K562 (cell line): ENCODE data around the gene ANO2. TPM values are rescaled to one million over a fixed set of nuclear protein-coding genes. Genes with fewer than 3 reads are reported as not detected.

Experiments used
- ATAC-seq: fragments of 200-7000 bp; cut with Tn5 transposase; 3 replicates; pipeline ENCODE4 v1.9.1; 2020; ENCODE audit warnings: moderate library complexity
- BruUV-seq: library from RNA; stranded (reverse); fragments of 400-500 nt; replicated peaks from 2 replicates; lab custom pipeline; 2021; lab: Mats Ljungman, UMichigan
- CTCF ChIA-PET: fragments of 300-600 bp; formaldehyde crosslinking; extraction: SDS; loops from one replicate; lab custom pipeline; 2021; ENCODE audit warnings: low intra/inter-chr PET ratio; lab: Yijun Ruan, JAX
- POLR2A ChIA-PET: fragments of 300-600, 350-650 bp; sonication (Branson Sonifier 250); formaldehyde crosslinking; extraction: SDS; loops from one replicate; lab custom pipeline; 2021; ENCODE audit warnings: antibody characterized with exemption, inconsistent platforms; lab: Yijun Ruan, JAX
- DNase-seq, 4 experiments: peaks; one replicate each; pipeline versions ENCODE4 v3.0.0 to v3.0.0-alpha.2; 2011 to 2018; ENCODE audit warnings: low spot score in 3 of 4, mixed read lengths in 3 of 4; ENCODE audit errors: extremely low read depth in 1 of 4
- FAIRE-seq: peaks from 2 replicates; lab custom pipeline; 2011; peaks lifted over from hg19 to GRCh38; lab: Jason Lieb, UNC
- H2AFZ ChIP-seq: 2 replicates; pipeline ENCODE4 v1.6.0; 2011; ENCODE audit warnings: low read depth, low read length, control low read depth, inconsistent platforms
- H3K27ac ChIP-seq: fragments of 200-600 bp; 3 replicates; pipeline ENCODE4 v1.8.0; 2011; ENCODE audit warnings: low read depth, mild to moderate bottlenecking, control low read depth, inconsistent platforms, low read length, moderate library complexity, mixed read lengths; ENCODE audit errors: extremely low read depth
- H3K27me3 ChIP-seq, 2 experiments: fragments of 300-600 bp in 1 of 2; 2 replicates in 1 of 2; 3 replicates in 1 of 2; pipeline versions ENCODE4 v1.6.0 to v1.8.0; 2011; ENCODE audit warnings: inconsistent platforms in 2 of 2, low read length in 2 of 2, mild to moderate bottlenecking in 1 of 2, mixed read lengths in 1 of 2, moderate library complexity in 1 of 2; ENCODE audit not compliant: control insufficient read depth in 2 of 2, insufficient read depth in 2 of 2
- H3K36me3 ChIP-seq: fragments of 300-600 bp; 3 replicates; pipeline ENCODE4 v1.8.0; 2011; ENCODE audit warnings: mild to moderate bottlenecking, low read length, inconsistent platforms; ENCODE audit not compliant: control insufficient read depth, insufficient read depth
- H3K4me1 ChIP-seq, 2 experiments: fragments of 200-600 bp in 1 of 2; replicated peaks in 1 of 2; 2 replicates in 1 of 2; 3 replicates in 1 of 2; pipeline versions ENCODE4 v1.5.1 to v1.8.0; 2011; ENCODE audit warnings: inconsistent platforms in 2 of 2, low read length in 2 of 2, mild to moderate bottlenecking in 1 of 2, mixed read lengths in 1 of 2, moderate library complexity in 1 of 2; ENCODE audit not compliant: control insufficient read depth in 2 of 2, insufficient read depth in 2 of 2
- H3K4me2 ChIP-seq: 2 replicates; pipeline ENCODE4 v1.6.1; 2011; ENCODE audit warnings: low read length, control low read depth, inconsistent platforms, mixed read lengths; ENCODE audit not compliant: insufficient read depth
- H3K4me3 ChIP-seq: fragments of 200-600 bp; sonication (generic), shearing (Covaris generic); 2 replicates; pipeline ENCODE4 v1.5.1; 2016; ENCODE audit warnings: control low read depth, inconsistent platforms
- H3K79me2 ChIP-seq: fragments of 200-600 bp; 3 replicates; pipeline ENCODE4 v1.8.0; 2011; ENCODE audit warnings: low read length, inconsistent platforms; ENCODE audit not compliant: control insufficient read depth, insufficient read depth
- H3K9ac ChIP-seq, 2 experiments: 2 replicates each; pipeline versions ENCODE4 v1.6.0 to v1.6.1; 2011; ENCODE audit warnings: low read depth in 2 of 2, low read length in 2 of 2, control low read depth in 1 of 2, inconsistent platforms in 1 of 2, mild to moderate bottlenecking in 1 of 2, mixed read lengths in 1 of 2; ENCODE audit not compliant: insufficient read depth in 1 of 2
- H3K9me1 ChIP-seq: one replicate; pipeline ENCODE4 v1.6.0; 2011; ENCODE audit warnings: inconsistent platforms, mild to moderate bottlenecking, low read length, moderate library complexity; ENCODE audit not compliant: control insufficient read depth, insufficient read depth
- H3K9me3 ChIP-seq: replicated peaks from 2 replicates; pipeline ENCODE4 v1.5.1; 2011; ENCODE audit warnings: low read depth, low read length, inconsistent platforms; ENCODE audit not compliant: control insufficient read depth, insufficient read depth
- H4K20me1 ChIP-seq: replicated peaks from 2 replicates; pipeline ENCODE4 v1.6.1; 2011; ENCODE audit warnings: low read length, inconsistent platforms, mixed read lengths; ENCODE audit not compliant: control insufficient read depth, insufficient read depth
- E2F1 ChIP-seq: sonication (generic); formaldehyde crosslinking; IDR thresholded peaks from 2 replicates; pipeline ENCODE4 v1.8.1; 2023; ENCODE audit warnings: mild to moderate bottlenecking, missing genetic modification reagents, moderate library complexity
- WGBS: fragments of 100-300 bp; shearing (Covaris generic); methylation state at CpG from one replicate; pipeline ENCODE4 v1.1.6; 2016; ENCODE audit warnings: low coverage, mixed read lengths; ENCODE audit not compliant: insufficient coverage; ENCODE audit errors: missing lambda C conversion rate; 5-methylcytosine and 5-hydroxymethylcytosine counted together
- in situ Hi-C: fragments of 300-500 bp; cut with MboI; formaldehyde crosslinking; loops from 4 replicates; pipeline ENCODE4 v1.15.0; 2018; ENCODE audit warnings: inconsistent platforms, mixed read lengths
- intact Hi-C: fragments of 100-400 bp; cut with micrococcal nuclease; formaldehyde crosslinking; loops from 2 replicates; pipeline ENCODE4 v1.14.2; 2022
- polyA plus RNA-seq, 8 experiments: library from polyadenylated mRNA; depleted of rRNA in 4 of 8; stranded (reverse) in 5 of 8; unstranded in 3 of 8; fragments of >200 nt; fragmentation: Nextera tagmentation in 2 of 8; fragmentation: Illumina TruSeq in 1 of 8; extraction: Ambion mirVana in 2 of 8; extraction: Trizol in 1 of 8; gene quantifications; 2 replicates each; pipeline versions ENCODE4 v1.2.1 to v1.2.3, GENCODE V29; 2011 to 2014; ENCODE audit warnings: inconsistent platforms in 1 of 8, missing spikeins in 1 of 8
- small RNA-seq: library from RNA; depleted of rRNA; stranded (forward); fragments of <200 nt; gene quantifications from one replicate; pipeline ENCODE3, GENCODE V24; 2014
- total RNA-seq, 7 experiments: library from RNA; depleted of rRNA in 6 of 7; stranded (reverse); fragments of >200 nt in 6 of 7; fragmentation: Illumina TruSeq in 2 of 7; extraction: Trizol in 2 of 7; gene quantifications; 2 replicates each; pipeline versions ENCODE4 v1.2.1 to v1.2.3, GENCODE V29; 2011 to 2021; ENCODE audit warnings: low replicate concordance in 1 of 7
- TF ChIP-seq, protein P1 (sequence below): fragments of 200-800 bp; sonication (Bioruptor generic); IDR thresholded peaks from 2 replicates; pipeline ENCODE4 v1.6.1; 2017; ENCODE audit warnings: missing genetic modification characterization, missing compliant biosample characterization

Gene ANO2
- total and polyA plus RNA-seq, 9 of the 15 experiments (the other 6 are each of a cell fraction or from before 2014, with no cell fraction given) = 0.64 TPM; not detected in 8

DNA sequence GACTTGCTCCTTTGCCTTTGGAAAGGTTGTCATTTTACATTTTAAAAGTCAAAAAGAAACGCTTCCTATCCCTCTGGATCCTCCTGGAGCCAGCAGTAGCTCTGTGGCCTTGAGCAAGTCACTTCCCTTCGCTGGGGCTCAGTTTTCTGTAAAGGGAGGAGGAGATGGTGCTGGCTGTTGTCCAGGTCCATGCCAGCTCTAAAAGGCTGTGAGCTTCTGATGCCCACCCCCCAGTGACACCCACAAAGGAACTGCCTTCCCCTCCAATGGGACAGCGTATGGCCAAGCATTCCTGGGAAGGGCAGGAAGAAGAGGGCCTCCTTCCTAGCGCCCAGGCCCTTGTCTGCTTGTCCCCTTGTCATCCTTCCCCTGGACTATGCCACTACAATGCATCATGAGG, 431.7 kb downstream of the ANO2 start:
- H3K36me3 ChIP-seq = no peaks in the 10 kb centered on the region
- BruUV-seq = no TSS peak
- no peaks in the 10 kb centered on the region for H3K9me3 ChIP-seq
- H3K27me3 ChIP-seq = peaks cover 0 to 5% of the 10 kb centered on the region in 2 experiments; a peak in 1 of 5 replicates
- H3K4me3 ChIP-seq = no peak overlapping the region
- H3K4me2 ChIP-seq = no peak overlapping the region
- POLR2A ChIA-PET = no interaction called here
- no peaks in the 10 kb centered on the region; a peak in 1 of 5 replicates for H3K4me1 ChIP-seq
- CTCF ChIA-PET = no interaction called here
- H3K9ac ChIP-seq = no peak overlapping the region
- no peaks in the 10 kb centered on the region for H4K20me1 ChIP-seq
- no peaks in the 10 kb centered on the region for H3K79me2 ChIP-seq
- no peak for ATAC-seq
- no peak for FAIRE-seq
- in situ Hi-C loops = no loop called here
- H3K27ac ChIP-seq = no peak overlapping the region
- TF ChIP-seq, protein P1, sequence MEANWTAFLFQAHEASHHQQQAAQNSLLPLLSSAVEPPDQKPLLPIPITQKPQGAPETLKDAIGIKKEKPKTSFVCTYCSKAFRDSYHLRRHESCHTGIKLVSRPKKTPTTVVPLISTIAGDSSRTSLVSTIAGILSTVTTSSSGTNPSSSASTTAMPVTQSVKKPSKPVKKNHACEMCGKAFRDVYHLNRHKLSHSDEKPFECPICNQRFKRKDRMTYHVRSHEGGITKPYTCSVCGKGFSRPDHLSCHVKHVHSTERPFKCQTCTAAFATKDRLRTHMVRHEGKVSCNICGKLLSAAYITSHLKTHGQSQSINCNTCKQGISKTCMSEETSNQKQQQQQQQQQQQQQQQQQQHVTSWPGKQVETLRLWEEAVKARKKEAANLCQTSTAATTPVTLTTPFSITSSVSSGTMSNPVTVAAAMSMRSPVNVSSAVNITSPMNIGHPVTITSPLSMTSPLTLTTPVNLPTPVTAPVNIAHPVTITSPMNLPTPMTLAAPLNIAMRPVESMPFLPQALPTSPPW (CRISPR knock-in tag) = no peak
- TF ChIP-seq E2F1 (CRISPR knock-in tag) = no peak
- intact Hi-C loops = no loop called here
- 4% methylated on average over 3 of the region's 4 CpGs for WGBS
- no peak for DNase-seq
- no peak overlapping the region for H2AFZ ChIP-seq
- no peaks in the 10 kb centered on the region for H3K9me1 ChIP-seq

Small RNA genes lying within 50 kb of the gene (small RNA-seq; reads per million reads assigned to genes)
- not detected for gene AC137627.1

Other genes with a start within 250 kb of the ANO2 start
- gene VWF, start 179.4 kb upstream of the ANO2 start, total RNA-seq (2014; rRNA removed) = not detected in 2 replicates
- not detected in 2 replicates for gene VWF, start 179.4 kb upstream of the ANO2 start, total RNA-seq (2014; rRNA removed; fragmentation: Illumina TruSeq; extraction: Trizol)
- gene VWF, start 179.4 kb upstream of the ANO2 start, total RNA-seq (2015; rRNA removed; fragmentation: Illumina TruSeq; extraction: Trizol) = not detected in 2 replicates
- gene VWF, start 179.4 kb upstream of the ANO2 start, total RNA-seq (2021) = 0.40 and 0.53 TPM in 2 replicates
- gene VWF, start 179.4 kb upstream of the ANO2 start, polyA plus RNA-seq (2011; rRNA removed) = not detected in 2 replicates
- gene VWF, start 179.4 kb upstream of the ANO2 start, polyA plus RNA-seq (2014; fragmentation: Illumina TruSeq; extraction: Trizol) = not detected in 2 replicates
- gene VWF, start 179.4 kb upstream of the ANO2 start, polyA plus RNA-seq (2014; fragmentation: Nextera tagmentation; extraction: Ambion mirVana) = not detected
- not detected in 2 replicates for gene VWF, start 179.4 kb upstream of the ANO2 start, polyA plus RNA-seq (2014; rRNA removed)